ENCODE measurements around the gene WHRN. TPM values are rescaled to one million over a fixed set of nuclear protein-coding genes. Genes with fewer than 3 reads are reported as not detected.

WHRN gene
- total RNA-seq, 1 experiment from 2014 or later: 1.4 TPM

- BruUV-seq (replicated peaks): no TSS peak
- intact Hi-C loops (cut with micrococcal nuclease; ENCODE audit: unreplicated experiment): no loop called here
- no peak overlapping the region for H3K27ac Mint-ChIP-seq (ENCODE audit: unreplicated experiment)
- no peaks in the 10 kb centered on the region for H3K36me3 Mint-ChIP-seq (ENCODE audit: insufficient read depth, unreplicated experiment)
- H3K9me3 Mint-ChIP-seq (ENCODE audit: unreplicated experiment): no peaks in the 10 kb centered on the region
- Histone ChIP-seq H3K9me3 (no peaks in the 10 kb centered on the region), H3K4me3 (ENCODE audit: low read depth, low read length) (no peak overlapping the region), H3K4me1 (no peaks in the 10 kb centered on the region), H3K36me3 (ENCODE audit: control insufficient read depth, insufficient read depth, low read length) (no peaks in the 10 kb centered on the region), H3K27me3 (replicated peaks; ENCODE audit: control insufficient read depth, insufficient read depth, low read length) (no peaks in the 10 kb centered on the region; the same call in 1 of the 2 replicates)
- TF ChIP-seq CTCF (IDR thresholded peaks at IDR 0.05; ENCODE audit: insufficient read depth in 1 of 2, low read depth in 1 of 2, low read length in 1 of 2, severe bottlenecking in 1 of 2, unreplicated experiment in 1 of 2): no peak
- CTCF ChIA-PET: interaction anchor here (4.3 kb wide), 1 partner anchor 221 kb away, joined by 26 read pairs; no protein-coding TSS in a partner anchor
- H3K4me3 Mint-ChIP-seq (ENCODE audit: unreplicated experiment): no peak overlapping the region
- POLR2A ChIA-PET: no interaction called here
- no peak for DNase-seq
- peaks cover 17% of the 10 kb centered on the region for H3K27me3 Mint-ChIP-seq (ENCODE audit: insufficient read depth, unreplicated experiment)
- no peaks in the 10 kb centered on the region for H3K4me1 Mint-ChIP-seq (ENCODE audit: low read depth, unreplicated experiment)
These were observed 72.8 kb downstream of the WHRN start for GRCh38 chr9:114432323-114433067.

- intact Hi-C loops (cut with micrococcal nuclease; ENCODE audit: unreplicated experiment): no loop called here
- TF ChIP-seq CTCF (IDR thresholded peaks at IDR 0.05; ENCODE audit: insufficient read depth in 1 of 2, low read depth in 1 of 2, low read length in 1 of 2, severe bottlenecking in 1 of 2, unreplicated experiment in 1 of 2): no peak
- Histone ChIP-seq H3K9me3 (no peaks in the 10 kb centered on the region), H3K36me3 (ENCODE audit: control insufficient read depth, insufficient read depth, low read length) (no peaks in the 10 kb centered on the region), H3K4me1 (no peaks in the 10 kb centered on the region), H3K27me3 (replicated peaks; ENCODE audit: control insufficient read depth, insufficient read depth, low read length) (no peaks in the 10 kb centered on the region; the same call in 1 of the 2 replicates), H3K4me3 (ENCODE audit: low read depth, low read length) (no peak overlapping the region)
- H3K4me3 Mint-ChIP-seq (ENCODE audit: unreplicated experiment): no peak overlapping the region
- BruUV-seq (replicated peaks): no TSS peak
- H3K27ac Mint-ChIP-seq (ENCODE audit: unreplicated experiment): no peak overlapping the region
- H3K9me3 Mint-ChIP-seq (ENCODE audit: unreplicated experiment): no peaks in the 10 kb centered on the region
- ChIA-PET CTCF (no interaction called here), POLR2A (no interaction called here)
- H3K36me3 Mint-ChIP-seq (ENCODE audit: insufficient read depth, unreplicated experiment): no peaks in the 10 kb centered on the region
- peak in 1 of 2 experiments; percentile 21 for DNase-seq
- H3K27me3 Mint-ChIP-seq (ENCODE audit: insufficient read depth, unreplicated experiment): peaks cover 17% of the 10 kb centered on the region
- H3K4me1 Mint-ChIP-seq (ENCODE audit: low read depth, unreplicated experiment): no peaks in the 10 kb centered on the region
These were observed 73.5 kb downstream of the WHRN start for GRCh38 chr9:114431770-114432169.

- no peaks in the 10 kb centered on the region for H3K9me3 Mint-ChIP-seq (ENCODE audit: unreplicated experiment)
- TF ChIP-seq CTCF (IDR thresholded peaks at IDR 0.05; ENCODE audit: insufficient read depth in 1 of 2, low read depth in 1 of 2, low read length in 1 of 2, severe bottlenecking in 1 of 2, unreplicated experiment in 1 of 2): no peak
- H3K27ac Mint-ChIP-seq (ENCODE audit: unreplicated experiment): no peak overlapping the region
- no peaks in the 10 kb centered on the region for H3K4me1 Mint-ChIP-seq (ENCODE audit: low read depth, unreplicated experiment)
- intact Hi-C loops (cut with micrococcal nuclease; ENCODE audit: unreplicated experiment): no loop called here
- POLR2A ChIA-PET: no interaction called here
- H3K27me3 ChIP-seq (replicated peaks; ENCODE audit: control insufficient read depth, insufficient read depth, low read length): no peaks in the 10 kb centered on the region; the same call in 1 of the 2 replicates
- H3K4me3 Mint-ChIP-seq (ENCODE audit: unreplicated experiment): no peak overlapping the region
- no TSS peak for BruUV-seq (replicated peaks)
- H3K4me3 ChIP-seq (ENCODE audit: low read depth, low read length): no peak overlapping the region
- H3K36me3 ChIP-seq (ENCODE audit: control insufficient read depth, insufficient read depth, low read length): no peaks in the 10 kb centered on the region
- CTCF ChIA-PET: no interaction called here
- peaks cover 17% of the 10 kb centered on the region for H3K27me3 Mint-ChIP-seq (ENCODE audit: insufficient read depth, unreplicated experiment)
- H3K9me3 ChIP-seq: no peaks in the 10 kb centered on the region
- peak in 1 of 2 experiments; percentile 8 for DNase-seq
- H3K36me3 Mint-ChIP-seq (ENCODE audit: insufficient read depth, unreplicated experiment): no peaks in the 10 kb centered on the region
- no peaks in the 10 kb centered on the region for H3K4me1 ChIP-seq
These were observed 74.3 kb downstream of the WHRN start for GRCh38 chr9:114431003-114431402.
